Fibroblast of the aortic adventitia (primary cell): ENCODE data around the gene TRIM28. TPM values are rescaled to one million over a fixed set of nuclear protein-coding genes. Genes with fewer than 3 reads are reported as not detected.

ENCODE experiments used
- DNase-seq: peaks from one replicate; pipeline ENCODE4 v3.0.0-alpha.2; 2010; ENCODE audit warnings: low read depth
- H3K4me3 ChIP-seq: 2 replicates; pipeline ENCODE4 v1.5.1; 2011; ENCODE audit warnings: low read depth, mild to moderate bottlenecking, control low read depth, low read length, moderate library complexity
- total RNA-seq: library from RNA; depleted of rRNA; stranded (reverse); fragments of >200 nt; gene quantifications from 2 replicates; pipeline ENCODE4 v1.2.3, GENCODE V29; 2012; ENCODE audit warnings: low replicate concordance
- TF ChIP-seq, protein P1 (sequence below): IDR thresholded peaks from 2 replicates; pipeline ENCODE4 v1.5.1; 2011; ENCODE audit warnings: mild to moderate bottlenecking, low read length, control low read depth, inconsistent platforms; ENCODE audit not compliant: insufficient read depth

The TRIM28 gene
- total RNA-seq, 1 donor = 233 TPM

DNA sequence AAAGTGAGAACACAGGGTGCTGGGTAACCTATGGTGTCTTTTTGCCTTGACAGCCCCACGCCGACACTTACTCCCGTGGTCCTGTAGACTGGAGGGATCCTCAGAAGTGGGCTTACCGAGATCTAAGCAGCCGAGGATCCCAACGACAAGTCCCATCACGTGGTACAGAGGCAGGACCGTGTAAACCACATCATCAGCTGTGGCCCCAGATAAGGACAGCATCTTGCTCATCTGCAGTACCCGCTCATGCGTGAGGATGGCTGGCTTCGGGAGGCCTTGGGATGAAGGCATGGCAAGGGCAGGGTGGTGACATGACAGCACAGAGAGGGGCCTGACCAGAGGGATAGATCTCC lies 34.2 kb upstream of the TRIM28 start:
- TF ChIP-seq, protein P1, sequence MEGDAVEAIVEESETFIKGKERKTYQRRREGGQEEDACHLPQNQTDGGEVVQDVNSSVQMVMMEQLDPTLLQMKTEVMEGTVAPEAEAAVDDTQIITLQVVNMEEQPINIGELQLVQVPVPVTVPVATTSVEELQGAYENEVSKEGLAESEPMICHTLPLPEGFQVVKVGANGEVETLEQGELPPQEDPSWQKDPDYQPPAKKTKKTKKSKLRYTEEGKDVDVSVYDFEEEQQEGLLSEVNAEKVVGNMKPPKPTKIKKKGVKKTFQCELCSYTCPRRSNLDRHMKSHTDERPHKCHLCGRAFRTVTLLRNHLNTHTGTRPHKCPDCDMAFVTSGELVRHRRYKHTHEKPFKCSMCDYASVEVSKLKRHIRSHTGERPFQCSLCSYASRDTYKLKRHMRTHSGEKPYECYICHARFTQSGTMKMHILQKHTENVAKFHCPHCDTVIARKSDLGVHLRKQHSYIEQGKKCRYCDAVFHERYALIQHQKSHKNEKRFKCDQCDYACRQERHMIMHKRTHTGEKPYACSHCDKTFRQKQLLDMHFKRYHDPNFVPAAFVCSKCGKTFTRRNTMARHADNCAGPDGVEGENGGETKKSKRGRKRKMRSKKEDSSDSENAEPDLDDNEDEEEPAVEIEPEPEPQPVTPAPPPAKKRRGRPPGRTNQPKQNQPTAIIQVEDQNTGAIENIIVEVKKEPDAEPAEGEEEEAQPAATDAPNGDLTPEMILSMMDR = no peak
- no peak for DNase-seq
- H3K4me3 ChIP-seq = no peak overlapping the region

GRCh38 chr19:58510084-58510862 lies 33.6 kb upstream of the TRIM28 start:
- no peak for DNase-seq
- TF ChIP-seq, protein P1 = no peak
- H3K4me3 ChIP-seq = no peak overlapping the region

- TF ChIP-seq, protein P1 = no peak
- no peak for DNase-seq
- no peak within 1 kb of the TSS for H3K4me3 ChIP-seq
Observed at GRCh38 chr19:58511353-58512208, 32.3 kb upstream of the TRIM28 start, which contains the start of gene SLC27A5. Gene SLC27A5, minus strand, starts transcription at chr19:58511992. Its CDS starts 37 bp downstream, at chr19:58511955.

- no peak for DNase-seq
- TF ChIP-seq, protein P1 = no peak
- H3K4me3 ChIP-seq = no peak overlapping the region
Observed at GRCh38 chr19:58513213-58513693, 30.6 kb upstream of the TRIM28 start.

GRCh38 chr19:58513694-58514563 lies 29.9 kb upstream of the TRIM28 start:
- DNase-seq = peak; percentile 83
- TF ChIP-seq, protein P1 = peak; percentile 68
- peak overlapping the region; percentile 64 for H3K4me3 ChIP-seq

DNA sequence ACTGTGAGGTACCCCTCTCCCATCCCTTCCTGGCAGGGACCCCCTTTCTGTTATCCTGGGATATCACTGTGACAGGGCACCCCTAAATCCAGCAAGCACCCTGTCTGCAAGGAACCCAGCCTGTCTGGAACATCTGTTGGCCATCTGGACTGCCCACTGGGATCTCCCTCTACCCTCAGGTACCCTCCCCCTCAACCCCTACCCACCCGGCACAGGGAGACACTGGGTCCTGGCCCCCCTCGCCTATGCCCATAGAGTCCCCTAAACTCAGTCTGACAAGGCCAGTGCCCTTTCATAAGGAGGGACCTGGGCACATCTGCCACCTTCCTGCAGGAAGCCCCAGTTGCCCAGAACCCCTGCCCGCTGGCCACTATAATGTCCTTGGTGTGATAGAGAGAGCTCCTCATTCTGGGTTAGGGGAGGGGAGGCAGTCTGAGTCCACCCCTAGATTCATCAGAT lies 29.3 kb upstream of the TRIM28 start:
- H3K4me3 ChIP-seq = peak overlapping the region; percentile 64
- TF ChIP-seq, protein P1 = no peak
- no peak for DNase-seq
